Measurements from ENCODE around the gene RANBP10.

DNA sequence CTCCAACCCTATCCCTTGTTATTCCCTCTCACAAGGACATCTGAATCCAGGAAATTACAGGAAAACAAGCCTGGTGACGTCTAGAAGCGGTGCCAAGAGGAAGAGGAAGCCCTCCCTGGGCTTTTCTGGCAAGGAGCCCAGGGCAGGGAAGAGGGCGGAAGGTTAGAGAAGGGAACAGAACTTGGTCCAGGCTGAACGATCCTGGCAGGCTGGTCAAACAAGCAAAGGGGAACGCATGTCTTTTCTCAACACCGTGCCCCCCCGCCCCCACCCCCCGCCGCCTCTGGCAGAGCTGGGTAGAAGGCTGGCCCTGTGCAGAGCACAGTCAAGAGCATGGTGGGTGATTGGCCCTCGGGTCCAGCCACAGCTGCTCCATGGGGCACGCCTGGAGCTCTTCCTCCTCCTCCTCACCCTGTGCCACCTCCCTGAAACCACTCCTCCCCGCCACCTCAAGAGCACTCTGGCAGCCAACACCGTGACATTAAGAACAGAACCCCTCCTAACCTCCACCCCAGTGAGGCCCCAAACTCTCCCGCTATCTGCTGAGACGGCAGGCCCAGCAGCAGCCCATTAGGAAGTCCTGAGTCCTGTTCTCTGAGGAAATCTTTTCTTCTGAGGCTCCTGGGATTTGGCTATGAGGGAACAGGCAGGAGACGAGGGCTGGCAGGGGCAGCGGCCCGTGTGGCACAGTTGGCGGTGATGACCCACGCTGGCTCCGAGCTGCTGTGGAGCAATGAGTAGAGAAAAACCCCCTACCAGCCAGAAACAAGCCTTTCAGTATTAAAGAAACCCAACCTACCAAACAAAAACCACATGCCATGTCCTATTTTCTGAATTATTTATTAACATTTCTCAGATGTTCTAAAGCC lies 132.4 kb downstream of the RANBP10 start:
- TF ChIP-seq, protein P1, sequence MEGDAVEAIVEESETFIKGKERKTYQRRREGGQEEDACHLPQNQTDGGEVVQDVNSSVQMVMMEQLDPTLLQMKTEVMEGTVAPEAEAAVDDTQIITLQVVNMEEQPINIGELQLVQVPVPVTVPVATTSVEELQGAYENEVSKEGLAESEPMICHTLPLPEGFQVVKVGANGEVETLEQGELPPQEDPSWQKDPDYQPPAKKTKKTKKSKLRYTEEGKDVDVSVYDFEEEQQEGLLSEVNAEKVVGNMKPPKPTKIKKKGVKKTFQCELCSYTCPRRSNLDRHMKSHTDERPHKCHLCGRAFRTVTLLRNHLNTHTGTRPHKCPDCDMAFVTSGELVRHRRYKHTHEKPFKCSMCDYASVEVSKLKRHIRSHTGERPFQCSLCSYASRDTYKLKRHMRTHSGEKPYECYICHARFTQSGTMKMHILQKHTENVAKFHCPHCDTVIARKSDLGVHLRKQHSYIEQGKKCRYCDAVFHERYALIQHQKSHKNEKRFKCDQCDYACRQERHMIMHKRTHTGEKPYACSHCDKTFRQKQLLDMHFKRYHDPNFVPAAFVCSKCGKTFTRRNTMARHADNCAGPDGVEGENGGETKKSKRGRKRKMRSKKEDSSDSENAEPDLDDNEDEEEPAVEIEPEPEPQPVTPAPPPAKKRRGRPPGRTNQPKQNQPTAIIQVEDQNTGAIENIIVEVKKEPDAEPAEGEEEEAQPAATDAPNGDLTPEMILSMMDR (conservative IDR thresholded peaks at IDR 0.05; ENCODE audit: low read length) = no peak
- no peak for TF ChIP-seq EZH2phosphoT487 (IDR thresholded peaks at IDR 0.05; ENCODE audit: borderline replicate concordance)

Measured in Loucy (cell line).